22Rv1 (cell line): ENCODE measurements around the gene PWWP2A.

ENCODE experiments used
- H3K27ac ChIP-seq: fragments of 450-650 bp; 2 replicates; pipeline ENCODE4 v1.5.1; 2017
- ZFX ChIP-seq: fragments of 450-650 bp; IDR thresholded peaks from 2 replicates; pipeline ENCODE4 v1.6.1; 2017; ENCODE audit warnings: antibody characterized with exemption, borderline replicate concordance
- TF ChIP-seq, protein P1 (sequence below): fragments of 450-650 bp; IDR thresholded peaks from 2 replicates; pipeline ENCODE4 v1.5.1; 2017; ENCODE audit warnings: mild to moderate bottlenecking

Gene PWWP2A

DNA sequence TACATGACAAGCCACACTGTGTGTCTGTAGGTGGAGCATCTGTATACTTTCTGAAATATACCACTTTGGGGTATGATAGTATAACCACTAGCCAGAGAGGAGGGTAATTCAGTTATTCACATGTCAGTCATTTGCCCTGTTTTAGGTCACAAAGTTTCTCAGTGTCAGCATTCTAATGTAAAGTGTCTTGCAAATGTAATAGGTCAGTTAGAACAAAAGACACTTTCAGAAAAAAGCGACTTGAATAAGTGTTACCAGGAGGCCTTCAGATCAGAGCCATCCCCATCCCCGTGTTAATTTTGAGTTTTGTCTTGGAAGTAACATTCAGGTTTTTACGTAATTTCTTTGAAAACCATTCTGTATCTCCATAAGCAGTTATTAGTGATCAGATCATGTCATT is 76.6 kb downstream of the PWWP2A start:
- TF ChIP-seq, protein P1, sequence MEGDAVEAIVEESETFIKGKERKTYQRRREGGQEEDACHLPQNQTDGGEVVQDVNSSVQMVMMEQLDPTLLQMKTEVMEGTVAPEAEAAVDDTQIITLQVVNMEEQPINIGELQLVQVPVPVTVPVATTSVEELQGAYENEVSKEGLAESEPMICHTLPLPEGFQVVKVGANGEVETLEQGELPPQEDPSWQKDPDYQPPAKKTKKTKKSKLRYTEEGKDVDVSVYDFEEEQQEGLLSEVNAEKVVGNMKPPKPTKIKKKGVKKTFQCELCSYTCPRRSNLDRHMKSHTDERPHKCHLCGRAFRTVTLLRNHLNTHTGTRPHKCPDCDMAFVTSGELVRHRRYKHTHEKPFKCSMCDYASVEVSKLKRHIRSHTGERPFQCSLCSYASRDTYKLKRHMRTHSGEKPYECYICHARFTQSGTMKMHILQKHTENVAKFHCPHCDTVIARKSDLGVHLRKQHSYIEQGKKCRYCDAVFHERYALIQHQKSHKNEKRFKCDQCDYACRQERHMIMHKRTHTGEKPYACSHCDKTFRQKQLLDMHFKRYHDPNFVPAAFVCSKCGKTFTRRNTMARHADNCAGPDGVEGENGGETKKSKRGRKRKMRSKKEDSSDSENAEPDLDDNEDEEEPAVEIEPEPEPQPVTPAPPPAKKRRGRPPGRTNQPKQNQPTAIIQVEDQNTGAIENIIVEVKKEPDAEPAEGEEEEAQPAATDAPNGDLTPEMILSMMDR, result no peak
- TF ChIP-seq ZFX, result no peak
- no peak overlapping the region for H3K27ac ChIP-seq
